Spinal cord (tissue), 10 donors: ENCODE data around the gene NEDD4L. TPM values are rescaled to one million over a fixed set of nuclear protein-coding genes. Genes with fewer than 3 reads are reported as not detected.

Source experiments
- DNase-seq, 6 donors: peaks; one replicate each; pipeline versions ENCODE4 v3.0.0 to v3.0.0-alpha.2; 2013 to 2015; ENCODE audit warnings: low spot score in 6 of 6, low read depth in 4 of 6
- H3K27ac ChIP-seq: one replicate; pipeline ENCODE4 v1.5.1; 2013; ENCODE audit warnings: low read depth, low read length, control low read depth
- H3K27me3 ChIP-seq: one replicate; pipeline ENCODE4 v1.6.1; 2013; ENCODE audit warnings: low read length; ENCODE audit not compliant: control insufficient read depth, insufficient read depth
- H3K36me3 ChIP-seq: one replicate; pipeline ENCODE4 v1.6.1; 2013; ENCODE audit warnings: low read length; ENCODE audit not compliant: control insufficient read depth, insufficient read depth
- H3K4me1 ChIP-seq: one replicate; pipeline ENCODE4 v1.6.1; 2013; ENCODE audit warnings: low read length; ENCODE audit not compliant: control insufficient read depth, insufficient read depth
- H3K4me3 ChIP-seq: one replicate; pipeline ENCODE4 v1.5.1; 2013; ENCODE audit warnings: low read depth, low read length, control low read depth
- H3K9me3 ChIP-seq: one replicate; pipeline ENCODE4 v1.6.1; 2013; ENCODE audit warnings: low read length; ENCODE audit not compliant: control insufficient read depth, insufficient read depth
- WGBS: methylation state at CpG from one replicate; pipeline ENCODE4 v1.1.5; 2013; ENCODE audit warnings: missing lambda C conversion rate; ENCODE audit not compliant: insufficient coverage; 5-methylcytosine and 5-hydroxymethylcytosine counted together
- polyA plus RNA-seq, 2 donors: library from polyadenylated mRNA; unstranded; fragments of 120-200 nt; gene quantifications; one replicate each; pipeline ENCODE4 v1.2.1, GENCODE V29; 2013; ENCODE audit not compliant: insufficient read length in 2 of 2
- total RNA-seq, 2 donors: library from RNA; depleted of rRNA in 1 of 2; stranded (reverse); fragments of 120-200 nt in 1 of 2; fragments of >200 nt in 1 of 2; gene quantifications; one replicate each; pipeline versions ENCODE4 v1.2.3 to v1.2.4, GENCODE V29; 2013 to 2014
- donor health status: healthy.

Gene NEDD4L
- total and polyA plus RNA-seq, 4 donors, result 33.8 to 51.7 (median 49.7) TPM

GRCh38 chr18:58313491-58314032 is 269.5 kb downstream of the NEDD4L start:
- H3K4me1 ChIP-seq, result peaks cover 20% of the 10 kb centered on the region
- peaks cover 2% of the 10 kb centered on the region for H3K36me3 ChIP-seq
- no peaks in the 10 kb centered on the region for H3K27me3 ChIP-seq
- no peaks in the 10 kb centered on the region for H3K9me3 ChIP-seq
- peak in 1 of 6 donors; percentile 37 for DNase-seq
- H3K4me3 ChIP-seq, result no peak overlapping the region
- WGBS, result 74% methylated on average over 4 of the region's 5 CpGs
- no peak overlapping the region for H3K27ac ChIP-seq

GRCh38 chr18:58314284-58314683 is 270.3 kb downstream of the NEDD4L start:
- WGBS, result 65% methylated on average over 3 of the region's 7 CpGs
- Histone ChIP-seq H3K9me3 (no peaks in the 10 kb centered on the region), H3K36me3 (no peaks in the 10 kb centered on the region), H3K27me3 (no peaks in the 10 kb centered on the region), H3K27ac (no peak overlapping the region), H3K4me3 (no peak overlapping the region), H3K4me1 (peaks cover 20% of the 10 kb centered on the region)
- peak in 2 of 6 donors; percentile 66 to 73 for DNase-seq

- H3K4me3 ChIP-seq, result no peak overlapping the region
- H3K36me3 ChIP-seq, result no peaks in the 10 kb centered on the region
- no peak overlapping the region for H3K27ac ChIP-seq
- no peaks in the 10 kb centered on the region for H3K27me3 ChIP-seq
- no peak for DNase-seq
- 92% methylated on average over 5 of the region's 8 CpGs for WGBS
- H3K9me3 ChIP-seq, result no peaks in the 10 kb centered on the region
- H3K4me1 ChIP-seq, result peaks cover 20% of the 10 kb centered on the region
Observed at GRCh38 chr18:58315041-58315440, 271.0 kb downstream of the NEDD4L start.

GRCh38 chr18:58315739-58316215 is 271.8 kb downstream of the NEDD4L start:
- peaks cover 20% of the 10 kb centered on the region for H3K4me1 ChIP-seq
- no peak overlapping the region for H3K27ac ChIP-seq
- H3K27me3 ChIP-seq, result no peaks in the 10 kb centered on the region
- no peaks in the 10 kb centered on the region for H3K36me3 ChIP-seq
- DNase-seq, result no peak
- no peaks in the 10 kb centered on the region for H3K9me3 ChIP-seq
- no peak overlapping the region for H3K4me3 ChIP-seq
- no CpG with 5 or more reads among the region's 15 CpGs for WGBS

- Histone ChIP-seq H3K9me3 (no peaks in the 10 kb centered on the region), H3K27me3 (no peaks in the 10 kb centered on the region), H3K4me1 (peaks cover 20% of the 10 kb centered on the region), H3K36me3 (no peaks in the 10 kb centered on the region), H3K4me3 (no peak overlapping the region), H3K27ac (no peak overlapping the region)
- WGBS, result 79% methylated on average over 10 of the region's 16 CpGs
- DNase-seq, result no peak
Observed at GRCh38 chr18:58316396-58317342, 272.6 kb downstream of the NEDD4L start.

- no peak overlapping the region for H3K27ac ChIP-seq
- no peaks in the 10 kb centered on the region for H3K27me3 ChIP-seq
- H3K9me3 ChIP-seq, result no peaks in the 10 kb centered on the region
- WGBS, result no CpG with 5 or more reads among the region's 2 CpGs
- H3K4me3 ChIP-seq, result no peak overlapping the region
- peaks cover 15% of the 10 kb centered on the region for H3K4me1 ChIP-seq
- H3K36me3 ChIP-seq, result no peaks in the 10 kb centered on the region
- no peak for DNase-seq
Observed at GRCh38 chr18:58319719-58320118, 275.7 kb downstream of the NEDD4L start.

- DNase-seq, result no peak
- WGBS, result 95% methylated on average over 3 of the region's 3 CpGs
- H3K4me1 ChIP-seq, result peaks cover 9% of the 10 kb centered on the region
- H3K27me3 ChIP-seq, result no peaks in the 10 kb centered on the region
- H3K27ac ChIP-seq, result no peak overlapping the region
- no peaks in the 10 kb centered on the region for H3K9me3 ChIP-seq
- H3K36me3 ChIP-seq, result no peaks in the 10 kb centered on the region
- no peak overlapping the region for H3K4me3 ChIP-seq
Observed at GRCh38 chr18:58320907-58321561, 277.0 kb downstream of the NEDD4L start.

GRCh38 chr18:58321986-58322385 is 278.0 kb downstream of the NEDD4L start:
- 26% methylated on average over 3 of the region's 6 CpGs for WGBS
- DNase-seq, result peak in 2 of 6 donors; percentile 86 to 89
- H3K4me1 ChIP-seq, result peaks cover 2% of the 10 kb centered on the region
- no peak overlapping the region for H3K27ac ChIP-seq
- H3K9me3 ChIP-seq, result no peaks in the 10 kb centered on the region
- H3K27me3 ChIP-seq, result no peaks in the 10 kb centered on the region
- no peak overlapping the region for H3K4me3 ChIP-seq
- H3K36me3 ChIP-seq, result peaks cover 2% of the 10 kb centered on the region

GRCh38 chr18:58322464-58322863 is 278.4 kb downstream of the NEDD4L start:
- 98% methylated on average over 4 of the region's 5 CpGs for whole genome bisulfite sequencing
- no peak for DNase-seq

More at GRCh38 chr18:58322464-58322863, 278.4 kb downstream of the NEDD4L start:
- peaks cover 5% of the 10 kb centered on the region for H3K36me3 ChIP-seq
- H3K4me1 ChIP-seq, result no peaks in the 10 kb centered on the region
- H3K27me3 ChIP-seq, result no peaks in the 10 kb centered on the region
- H3K27ac ChIP-seq, result no peak overlapping the region
- no peak overlapping the region for H3K4me3 ChIP-seq
- H3K9me3 ChIP-seq, result no peaks in the 10 kb centered on the region
